NCI-H524 treated with DMSO at 0.1 percent for 48 hours (cell line): Measurements from ENCODE around the gene ZNF581.

ENCODE experiments used
- DNase-seq: peaks from one replicate; lab custom pipeline; 2025; lab: John Stamatoyannopoulos, UW

Gene ZNF581

GRCh38 chr19:55611300-55611982 is 32.0 kb upstream of the ZNF581 start:
- no peak for DNase-seq

DNA sequence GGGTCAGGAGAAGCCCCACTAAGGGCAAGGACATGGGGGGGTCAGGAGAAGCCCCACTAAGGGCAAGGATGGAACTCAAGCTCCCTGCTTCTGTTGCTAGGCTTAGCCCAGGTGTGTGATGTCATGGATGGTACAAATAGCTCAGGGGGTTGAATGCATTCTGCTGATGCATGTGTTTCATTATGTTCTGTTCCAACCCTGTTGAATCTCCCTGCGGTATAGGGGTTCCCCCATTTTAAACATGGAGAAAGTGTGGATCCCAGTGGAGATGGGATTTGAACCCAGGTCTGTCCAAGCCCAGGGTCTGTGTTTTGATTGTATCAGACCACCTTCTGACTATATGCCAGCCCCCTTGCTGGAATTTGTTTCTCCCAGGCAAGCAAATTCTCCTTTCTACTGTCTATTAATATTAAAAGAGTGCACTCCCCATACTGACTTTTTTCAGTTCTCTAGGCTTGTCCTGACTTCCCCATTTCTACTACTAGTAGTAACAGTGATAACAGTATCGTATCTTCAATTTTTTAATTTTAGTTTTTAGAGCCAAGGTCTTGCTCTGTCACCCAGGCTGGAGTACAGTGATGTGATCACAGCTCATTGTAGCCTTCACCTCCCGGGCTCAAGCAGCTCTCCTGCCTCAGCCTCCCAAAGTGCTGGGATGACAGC is 31.3 kb upstream of the ZNF581 start:
- no peak for DNase-seq

- no peak for DNase-seq
Measured at GRCh38 chr19:55613396-55613795, 30.1 kb upstream of the ZNF581 start.

DNA sequence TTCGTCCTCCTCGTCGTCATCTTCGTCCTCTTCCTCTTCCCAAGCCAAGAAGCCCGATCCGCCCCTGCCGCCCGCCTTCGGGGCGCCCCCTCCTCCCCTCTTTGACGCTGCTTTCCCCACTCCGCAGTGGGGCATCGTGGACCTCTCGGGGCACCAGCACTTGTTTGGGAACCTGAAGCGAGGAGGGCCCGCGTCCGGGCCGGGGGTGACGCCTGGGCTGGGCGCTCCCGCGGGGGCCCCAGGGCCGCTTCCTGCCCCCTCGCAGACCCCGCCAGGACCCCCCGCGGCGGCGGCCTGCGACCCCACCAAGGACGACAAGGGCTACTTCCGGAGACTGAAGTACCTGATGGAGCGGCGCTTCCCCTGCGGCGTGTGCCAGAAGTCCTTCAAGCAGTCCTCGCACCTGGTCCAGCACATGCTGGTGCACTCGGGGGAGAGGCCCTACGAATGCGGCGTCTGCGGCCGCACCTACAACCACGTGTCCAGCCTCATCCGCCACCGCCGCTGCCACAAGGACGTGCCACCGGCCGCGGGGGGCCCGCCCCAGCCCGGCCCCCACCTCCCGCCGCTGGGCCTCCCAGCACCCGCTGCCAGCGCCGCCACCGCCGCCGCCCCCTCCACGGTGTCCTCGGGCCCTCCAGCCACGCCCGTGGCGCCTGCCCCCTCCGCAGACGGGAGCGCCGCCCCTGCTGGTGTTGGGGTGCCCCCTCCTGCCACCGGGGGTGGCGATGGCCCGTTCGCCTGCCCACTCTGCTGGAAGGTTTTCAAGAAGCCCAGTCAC is 29.3 kb upstream of the ZNF581 start:
- DNase-seq, result no peak

GRCh38 chr19:55614711-55615542 is 28.5 kb upstream of the ZNF581 start:
- DNase-seq, result no peak

- DNase-seq, result no peak
Measured at GRCh38 chr19:55615543-55616394, 27.7 kb upstream of the ZNF581 start.

- DNase-seq, result no peak
Measured at GRCh38 chr19:55616395-55616875, 27.0 kb upstream of the ZNF581 start.

DNA sequence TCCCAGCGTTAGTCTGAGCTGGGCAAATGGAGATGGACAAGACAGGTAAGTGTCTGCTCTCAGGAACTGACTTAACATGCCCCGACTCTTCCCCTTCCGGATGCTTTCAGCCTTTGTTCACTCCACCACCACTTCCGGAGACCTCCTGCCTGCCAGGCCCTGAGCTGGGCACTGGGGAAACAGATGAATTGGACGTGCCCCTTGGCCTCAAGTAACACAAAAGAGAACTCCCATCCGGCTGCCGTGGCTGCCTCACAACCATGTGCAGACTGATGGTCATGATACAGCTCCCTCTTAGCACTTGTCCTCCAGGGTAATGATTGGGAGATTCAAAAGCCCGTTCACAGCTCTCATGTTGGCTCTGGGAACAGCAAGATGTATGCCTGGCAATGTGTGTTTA is 26.0 kb upstream of the ZNF581 start:
- no peak for DNase-seq

GRCh38 chr19:55618426-55618825 is 25.0 kb upstream of the ZNF581 start:
- DNase-seq, result no peak

DNA sequence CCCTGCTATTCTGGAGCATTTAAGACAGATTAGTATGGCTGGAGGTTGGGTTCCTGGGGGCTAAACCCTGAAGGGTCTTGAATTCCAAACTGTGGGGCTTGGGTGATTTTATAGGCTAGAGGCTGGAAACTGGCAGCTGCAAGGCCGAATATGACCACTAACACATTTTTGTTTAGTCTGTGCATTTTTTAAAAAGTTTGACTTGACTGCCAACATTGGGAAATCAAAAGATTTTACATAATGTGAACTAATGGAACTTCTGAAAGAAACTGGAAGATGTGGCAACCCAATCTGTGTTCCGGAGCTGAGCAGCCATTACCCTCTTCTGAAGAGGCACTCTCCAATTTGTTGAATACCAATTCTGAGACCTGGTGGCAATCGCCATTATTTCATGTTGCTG is 24.2 kb upstream of the ZNF581 start:
- no peak for DNase-seq

DNA sequence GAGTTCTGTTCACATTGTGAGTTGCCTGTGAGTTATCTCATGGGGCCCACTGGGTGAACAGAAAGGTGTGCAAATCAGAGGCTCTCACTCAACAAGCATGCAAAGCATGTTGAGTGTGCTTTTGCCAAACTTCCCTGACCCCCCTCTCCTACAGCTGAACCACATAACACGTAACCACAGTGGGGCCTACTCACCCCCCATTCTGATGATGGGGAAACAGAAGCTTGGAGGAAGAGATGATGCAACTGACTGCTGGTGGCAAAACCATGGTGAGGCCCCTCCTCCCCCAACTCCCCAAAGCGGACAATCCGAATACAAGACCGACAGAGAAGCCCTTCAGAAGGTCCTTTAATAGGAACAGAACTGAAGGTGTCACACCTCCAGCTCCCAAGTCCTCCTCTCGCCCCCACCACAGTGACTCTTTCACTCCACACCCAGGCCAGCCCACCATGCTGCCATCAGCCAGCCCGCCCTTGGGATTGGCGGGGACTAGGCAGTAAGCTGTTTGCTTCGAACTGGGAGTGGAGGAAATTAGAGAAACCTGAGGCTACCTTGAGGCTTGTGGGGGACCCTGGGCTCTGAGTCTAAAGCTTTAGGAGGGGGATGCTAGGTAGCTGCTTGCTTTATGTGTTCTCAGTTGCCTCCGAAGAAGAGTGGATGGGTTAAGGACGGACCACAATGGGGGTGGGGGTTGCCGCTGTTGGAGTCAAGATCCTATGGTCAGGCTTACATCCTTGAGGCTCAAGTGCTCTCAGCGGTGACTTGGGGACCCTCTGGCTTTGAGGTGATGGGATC is 22.8 kb upstream of the ZNF581 start:
- no peak for DNase-seq

DNA sequence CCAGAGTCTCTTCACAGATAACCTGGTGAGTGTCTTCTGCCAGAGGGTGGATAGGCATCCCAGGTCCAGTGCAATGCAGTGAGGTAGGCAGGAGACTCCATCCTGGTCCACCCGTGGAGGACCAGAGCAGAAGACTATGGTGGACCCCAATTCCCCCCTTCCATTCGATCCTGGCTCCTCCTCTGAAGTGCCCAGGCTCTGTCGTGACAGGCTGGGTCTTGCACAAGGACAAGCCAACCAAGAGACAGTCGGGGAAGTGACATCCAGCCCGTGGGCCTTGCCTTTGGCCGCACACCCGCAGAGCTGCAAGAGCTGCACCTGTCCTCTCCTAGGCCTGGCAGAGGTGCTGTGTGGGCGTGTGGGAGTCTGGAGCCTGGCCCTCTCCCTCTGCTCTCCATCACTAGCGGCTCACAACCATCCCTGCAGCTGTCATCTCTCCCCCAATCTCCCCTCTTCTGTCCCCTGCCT is 22.2 kb upstream of the ZNF581 start:
- DNase-seq, result no peak

DNA sequence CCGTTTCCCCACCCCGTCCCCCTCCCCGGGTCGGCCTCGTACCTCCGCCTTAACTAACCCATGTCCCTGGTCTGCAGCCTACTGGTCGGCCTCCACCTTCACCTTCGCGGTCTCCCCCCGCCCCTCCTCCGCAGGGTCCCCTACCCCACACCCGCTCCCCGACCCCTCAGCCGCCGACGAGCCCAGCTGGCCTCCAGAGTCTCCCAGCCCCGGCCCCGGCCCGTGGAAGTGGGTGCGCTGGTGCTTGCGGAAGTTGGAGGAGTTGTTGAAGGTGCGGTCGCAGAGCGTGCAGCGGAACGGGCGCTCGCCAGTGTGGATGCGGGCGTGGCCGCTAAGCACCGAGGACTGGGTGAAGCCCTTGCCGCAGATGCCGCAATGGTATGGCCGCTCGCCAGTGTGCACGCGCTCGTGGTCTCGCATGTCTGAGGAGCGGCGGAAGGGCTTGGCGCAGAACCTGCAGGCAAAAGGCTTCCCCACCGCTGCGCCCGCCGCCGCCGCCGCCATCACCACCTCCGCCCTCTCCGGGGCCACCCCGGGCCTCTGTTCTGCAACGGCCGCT is 21.7 kb upstream of the ZNF581 start:
- DNase-seq, result no peak

GRCh38 chr19:55622242-55622969 is 21.0 kb upstream of the ZNF581 start:
- no peak for DNase-seq

- no peak for DNase-seq
Measured at GRCh38 chr19:55623130-55623529, 20.3 kb upstream of the ZNF581 start.

- no peak for DNase-seq
Measured at GRCh38 chr19:55623561-55623960, 19.9 kb upstream of the ZNF581 start.

DNA sequence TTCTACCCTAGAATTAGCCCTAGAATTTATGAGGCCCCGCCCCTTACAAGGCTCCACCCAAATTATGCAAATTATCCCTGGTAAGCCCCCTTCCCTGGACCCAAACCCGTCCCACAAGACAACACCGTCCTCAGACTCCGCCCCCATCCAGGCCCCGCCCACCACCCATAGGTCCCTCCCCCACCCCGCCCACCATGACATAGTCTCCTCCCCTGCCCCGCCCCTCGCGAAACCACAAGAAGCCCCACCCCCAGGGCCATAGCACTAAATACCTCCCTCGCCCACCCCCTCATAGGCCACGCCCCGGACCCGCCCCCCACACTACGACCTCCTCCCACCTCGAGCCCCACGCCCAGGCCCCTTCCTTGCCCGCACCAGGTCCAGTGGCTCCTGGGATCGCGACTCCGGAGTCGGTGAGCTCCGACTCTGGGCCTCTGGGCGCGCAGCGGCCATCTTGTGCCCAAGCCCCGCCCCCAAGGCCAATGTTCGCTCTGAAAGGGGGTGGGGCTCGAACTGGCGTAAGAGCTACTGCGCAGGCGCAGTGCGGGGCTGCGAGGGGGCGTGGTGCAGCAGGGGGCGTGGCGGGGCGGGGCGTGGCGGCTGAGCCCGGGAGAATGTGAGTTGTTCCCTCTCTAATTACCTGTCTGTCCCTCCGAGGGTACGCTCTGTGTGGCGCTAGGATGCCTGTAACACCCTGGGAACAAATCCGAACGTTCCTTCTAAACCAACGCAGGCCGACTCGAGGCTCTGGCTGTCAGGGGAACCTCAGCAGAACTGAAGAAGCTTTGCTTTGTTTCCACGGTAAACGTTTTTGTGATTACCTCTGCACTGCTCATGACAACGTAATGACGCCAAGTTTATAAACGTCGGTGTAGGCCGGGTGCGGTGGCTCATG is 19.1 kb upstream of the ZNF581 start, which contains the start of gene ZNF784:
TSS of gene ZNF784 (minus strand) at position 458 of the 895 bp plus-strand sequence. CDS start at position 453, 5 bp downstream.
- peak; percentile 50 for DNase-seq

DNA sequence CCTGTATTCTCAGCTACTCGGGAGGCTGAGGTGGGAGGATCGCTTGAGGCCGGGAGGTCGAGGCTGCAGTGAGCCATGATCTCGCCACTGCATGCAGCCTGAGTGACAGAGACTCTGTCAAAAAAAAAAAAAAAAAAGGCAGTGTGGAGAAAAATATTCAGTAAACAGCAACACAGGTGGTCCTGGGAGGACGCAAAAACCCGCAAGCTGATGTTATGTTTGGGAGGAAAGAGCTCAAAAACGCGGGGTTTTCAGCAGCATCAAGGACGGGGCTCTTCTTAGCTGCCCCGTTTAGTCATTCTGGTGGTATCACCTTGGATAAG is 18.5 kb upstream of the ZNF581 start:
- DNase-seq, result no peak
